Fibroblast of lung (primary cell): Measurements from ENCODE around the gene CYB561. TPM values are rescaled to one million over a fixed set of nuclear protein-coding genes. Genes with fewer than 3 reads are reported as not detected.

Experiments
- DNase-seq, 2 donors: peaks; one replicate each; pipeline versions ENCODE4 v3.0.0 to v3.0.0-alpha.2; 2010; ENCODE audit warnings: low read depth in 2 of 2
- H2AFZ ChIP-seq: 2 replicates; pipeline ENCODE4 v1.5.1; 2012; ENCODE audit warnings: low read length, control low read depth, inconsistent platforms
- H3K27ac ChIP-seq: 2 replicates; pipeline ENCODE4 v1.5.1; 2011; ENCODE audit warnings: low read length, control low read depth; ENCODE audit not compliant: insufficient read depth
- H3K27me3 ChIP-seq: 2 replicates; pipeline ENCODE4 v1.5.1; 2011; ENCODE audit warnings: mild to moderate bottlenecking, low read length; ENCODE audit not compliant: control insufficient read depth, insufficient read depth
- H3K36me3 ChIP-seq: 2 replicates; pipeline ENCODE4 v1.5.1; 2011; ENCODE audit warnings: low read length; ENCODE audit not compliant: control insufficient read depth, insufficient read depth
- H3K4me1 ChIP-seq: 2 replicates; pipeline ENCODE4 v1.5.1; 2011; ENCODE audit warnings: low read length; ENCODE audit not compliant: control insufficient read depth, insufficient read depth; ENCODE audit errors: extremely low read depth
- H3K4me2 ChIP-seq: 2 replicates; pipeline ENCODE4 v1.5.1; 2011; ENCODE audit warnings: low read length, control low read depth; ENCODE audit not compliant: insufficient read depth; ENCODE audit errors: extremely low read depth
- H3K4me3 ChIP-seq, 4 experiments: fragments of 200-600 bp in 1 of 4; sonication (generic) in 1 of 4; replicated peaks in 1 of 4; 2 replicates each; pipeline ENCODE4 v1.5.1; 2011 to 2016; ENCODE audit warnings: low read length in 4 of 4, low read depth in 3 of 4, mild to moderate bottlenecking in 3 of 4, control low read depth in 2 of 4, inconsistent platforms in 1 of 4, mixed read lengths in 1 of 4; ENCODE audit not compliant: insufficient read depth in 1 of 4; ENCODE audit errors: control extremely low read depth in 1 of 4
- H3K79me2 ChIP-seq: 2 replicates; pipeline ENCODE4 v1.5.1; 2012; ENCODE audit warnings: mild to moderate bottlenecking, low read length, inconsistent platforms; ENCODE audit not compliant: control insufficient read depth, insufficient read depth
- H3K9ac ChIP-seq: 2 replicates; pipeline ENCODE4 v1.5.1; 2011; ENCODE audit warnings: mild to moderate bottlenecking, low read length, control low read depth; ENCODE audit not compliant: insufficient read depth
- H3K9me3 ChIP-seq: 2 replicates; pipeline ENCODE4 v1.5.1; 2012; ENCODE audit warnings: low read depth, low read length; ENCODE audit not compliant: control insufficient read depth, insufficient read depth
- H4K20me1 ChIP-seq: 2 replicates; pipeline ENCODE4 v1.5.1; 2011; ENCODE audit warnings: low read length; ENCODE audit not compliant: control insufficient read depth, insufficient read depth; ENCODE audit errors: extremely low read depth
- EZH2 ChIP-seq: IDR thresholded peaks from 2 replicates; pipeline ENCODE4 v1.5.1; 2012; ENCODE audit warnings: low read length, control low read depth, mild to moderate bottlenecking; ENCODE audit errors: missing control alignments
- polyA plus RNA-seq, 2 donors: library from polyadenylated mRNA; depleted of rRNA in 1 of 2; stranded (reverse) in 1 of 2; unstranded in 1 of 2; fragments of >200 nt; gene quantifications; 2 replicates each; pipeline ENCODE4 v1.2.1, GENCODE V29; 2011 to 2012; ENCODE audit warnings: missing spikeins in 1 of 2
- total RNA-seq: library from RNA; depleted of rRNA; stranded (reverse); fragments of >200 nt; gene quantifications from 2 replicates; pipeline ENCODE4 v1.2.1, GENCODE V29; 2014
- TF ChIP-seq, protein P1 (sequence below), 2 donors: IDR thresholded peaks in 1 of 2; conservative IDR thresholded peaks in 1 of 2; 1 replicate in 1 of 2; 2 replicates in 1 of 2; pipeline ENCODE4 v1.5.1; 2011 to 2012; ENCODE audit warnings: low read length in 2 of 2, control low read depth in 1 of 2, inconsistent platforms in 1 of 2, low read depth in 1 of 2, mild to moderate bottlenecking in 1 of 2

The CYB561 gene
- total and polyA plus RNA-seq, 2 donors (not counting 1 experiment from before 2014, with no cell fraction given) = 7.8 to 13.7 TPM

DNA sequence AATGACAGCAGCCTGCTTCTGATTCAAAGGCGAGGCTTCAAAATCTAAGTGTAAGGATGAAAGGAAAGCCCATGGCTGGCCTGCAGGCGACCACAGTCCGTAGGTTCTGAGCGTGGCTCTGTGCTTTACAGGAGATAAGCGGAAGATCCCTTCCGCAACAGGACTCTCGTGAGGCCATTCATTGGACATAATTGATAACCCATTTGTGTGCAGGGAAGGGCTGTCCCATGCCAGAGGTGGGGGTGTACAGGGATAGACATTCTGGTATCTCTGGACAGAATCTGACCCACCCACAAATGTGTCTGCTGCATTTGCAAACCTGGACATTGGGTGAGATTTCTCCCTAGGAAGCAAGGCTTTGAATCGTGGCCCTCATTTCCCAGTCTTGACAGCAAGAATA lies 4.0 kb downstream of the CYB561 start:
- Histone ChIP-seq H3K4me2 (no peak overlapping the region), H3K27me3 (no peaks in the 10 kb centered on the region), H3K9me3 (no peaks in the 10 kb centered on the region), H4K20me1 (no peaks in the 10 kb centered on the region), H3K79me2 (no peaks in the 10 kb centered on the region), H3K4me3 (no peak overlapping the region), H3K9ac (no peak overlapping the region), H3K27ac (no peak overlapping the region), H3K36me3 (no peaks in the 10 kb centered on the region), H3K4me1 (peaks cover 2% of the 10 kb centered on the region), H2AFZ (no peak overlapping the region)
- no peak for TF ChIP-seq EZH2
- TF ChIP-seq, protein P1, sequence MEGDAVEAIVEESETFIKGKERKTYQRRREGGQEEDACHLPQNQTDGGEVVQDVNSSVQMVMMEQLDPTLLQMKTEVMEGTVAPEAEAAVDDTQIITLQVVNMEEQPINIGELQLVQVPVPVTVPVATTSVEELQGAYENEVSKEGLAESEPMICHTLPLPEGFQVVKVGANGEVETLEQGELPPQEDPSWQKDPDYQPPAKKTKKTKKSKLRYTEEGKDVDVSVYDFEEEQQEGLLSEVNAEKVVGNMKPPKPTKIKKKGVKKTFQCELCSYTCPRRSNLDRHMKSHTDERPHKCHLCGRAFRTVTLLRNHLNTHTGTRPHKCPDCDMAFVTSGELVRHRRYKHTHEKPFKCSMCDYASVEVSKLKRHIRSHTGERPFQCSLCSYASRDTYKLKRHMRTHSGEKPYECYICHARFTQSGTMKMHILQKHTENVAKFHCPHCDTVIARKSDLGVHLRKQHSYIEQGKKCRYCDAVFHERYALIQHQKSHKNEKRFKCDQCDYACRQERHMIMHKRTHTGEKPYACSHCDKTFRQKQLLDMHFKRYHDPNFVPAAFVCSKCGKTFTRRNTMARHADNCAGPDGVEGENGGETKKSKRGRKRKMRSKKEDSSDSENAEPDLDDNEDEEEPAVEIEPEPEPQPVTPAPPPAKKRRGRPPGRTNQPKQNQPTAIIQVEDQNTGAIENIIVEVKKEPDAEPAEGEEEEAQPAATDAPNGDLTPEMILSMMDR (conservative IDR thresholded peaks at IDR 0.05 in 1 of 2, IDR thresholded peaks at IDR 0.05 in 1 of 2; ENCODE audit: low read depth in 1 of 2, low read length in 2 of 2) = no peak
- DNase-seq = no peak

GRCh38 chr17:63441654-63442053 lies 4.5 kb downstream of the CYB561 start:
- H3K4me1 ChIP-seq = peaks cover 2% of the 10 kb centered on the region
- H3K27ac ChIP-seq = no peak overlapping the region

GRCh38 chr17:63440770-63441335 lies 5.3 kb downstream of the CYB561 start:
- DNase-seq = no peak
- no peaks in the 10 kb centered on the region for H3K27me3 ChIP-seq
- H2AFZ ChIP-seq = no peak overlapping the region

More at GRCh38 chr17:63441654-63442053, 4.5 kb downstream of the CYB561 start:
- Histone ChIP-seq H4K20me1 (no peaks in the 10 kb centered on the region), H3K4me2 (no peak overlapping the region), H3K79me2 (no peaks in the 10 kb centered on the region), H3K4me3 (no peak overlapping the region), H3K9me3 (no peaks in the 10 kb centered on the region), H2AFZ (no peak overlapping the region), H3K9ac (no peak overlapping the region), H3K27me3 (no peaks in the 10 kb centered on the region), H3K36me3 (no peaks in the 10 kb centered on the region)
- no peak for DNase-seq
- no peak for TF ChIP-seq EZH2
- TF ChIP-seq, protein P1 (conservative IDR thresholded peaks at IDR 0.05 in 1 of 2, IDR thresholded peaks at IDR 0.05 in 1 of 2; ENCODE audit: low read depth in 1 of 2, low read length in 2 of 2) = no peak

More at GRCh38 chr17:63440770-63441335, 5.3 kb downstream of the CYB561 start:
- Histone ChIP-seq H3K4me3 (no peak overlapping the region), H3K79me2 (no peaks in the 10 kb centered on the region), H3K4me2 (no peak overlapping the region), H3K36me3 (no peaks in the 10 kb centered on the region), H4K20me1 (no peaks in the 10 kb centered on the region), H3K9ac (no peak overlapping the region), H3K27ac (no peak overlapping the region), H3K4me1 (peaks cover 2% of the 10 kb centered on the region), H3K9me3 (no peaks in the 10 kb centered on the region)
- no peak for TF ChIP-seq EZH2
- TF ChIP-seq, protein P1 (conservative IDR thresholded peaks at IDR 0.05 in 1 of 2, IDR thresholded peaks at IDR 0.05 in 1 of 2; ENCODE audit: low read depth in 1 of 2, low read length in 2 of 2) = no peak
